Trophoblast cell (in vitro differentiated cells and primary cell): ENCODE data around the gene CRISP1.

Experiments
- DNase-seq, 2 donors: peaks; one replicate each; pipeline ENCODE4 v3.0.0-alpha.2; 2016
- H2AFZ ChIP-seq: 2 replicates; pipeline ENCODE4 v1.6.1; 2013; ENCODE audit warnings: low read length, moderate library complexity, mild to moderate bottlenecking; ENCODE audit not compliant: insufficient read depth, poor library complexity
- H2AK5ac ChIP-seq: 2 replicates; pipeline ENCODE4 v1.6.1; 2013; ENCODE audit warnings: mild to moderate bottlenecking, low read length
- H2BK120ac ChIP-seq: 2 replicates; pipeline ENCODE4 v1.6.1; 2013; ENCODE audit warnings: low read length, mild to moderate bottlenecking, moderate library complexity; ENCODE audit not compliant: insufficient read depth, poor library complexity
- H2BK12ac ChIP-seq: 2 replicates; pipeline ENCODE4 v1.6.1; 2013; ENCODE audit warnings: mild to moderate bottlenecking, low read length, moderate library complexity
- H2BK5ac ChIP-seq: 2 replicates; pipeline ENCODE4 v1.6.1; 2013; ENCODE audit warnings: low read length, low read depth, moderate library complexity, mild to moderate bottlenecking; ENCODE audit not compliant: poor library complexity
- H3K14ac ChIP-seq: 2 replicates; pipeline ENCODE4 v1.6.1; 2013; ENCODE audit warnings: mild to moderate bottlenecking, low read length
- H3K18ac ChIP-seq: 2 replicates; pipeline ENCODE4 v1.6.1; 2013; ENCODE audit warnings: mild to moderate bottlenecking, low read length
- H3K23ac ChIP-seq: 2 replicates; pipeline ENCODE4 v1.6.1; 2013; ENCODE audit warnings: low read length
- H3K27ac ChIP-seq: 2 replicates; pipeline ENCODE4 v1.5.1; 2013; ENCODE audit warnings: low read depth, mild to moderate bottlenecking, inconsistent platforms, low read length, moderate library complexity
- H3K27me3 ChIP-seq: 2 replicates; pipeline ENCODE4 v1.6.1; 2013; ENCODE audit warnings: inconsistent platforms, mild to moderate bottlenecking, low read length, moderate library complexity; ENCODE audit not compliant: insufficient read depth
- H3K36me3 ChIP-seq, 2 experiments: 1 replicate in 1 of 2; 2 replicates in 1 of 2; pipeline ENCODE4 v1.6.1; 2013; ENCODE audit warnings: low read length in 2 of 2, mild to moderate bottlenecking in 2 of 2, moderate library complexity in 1 of 2; ENCODE audit not compliant: insufficient read depth in 2 of 2, control insufficient read depth in 1 of 2
- H3K4ac ChIP-seq: 2 replicates; pipeline ENCODE4 v1.6.1; 2013; ENCODE audit warnings: low read depth, mild to moderate bottlenecking, low read length, moderate library complexity
- H3K4me1 ChIP-seq, 2 experiments: 1 replicate in 1 of 2; 2 replicates in 1 of 2; pipeline ENCODE4 v1.6.1; 2013; ENCODE audit warnings: low read length in 2 of 2, mild to moderate bottlenecking in 2 of 2, moderate library complexity in 1 of 2; ENCODE audit not compliant: insufficient read depth in 2 of 2, control insufficient read depth in 1 of 2
- H3K4me2 ChIP-seq: 2 replicates; pipeline ENCODE4 v1.6.1; 2013; ENCODE audit warnings: inconsistent platforms, mild to moderate bottlenecking, low read length, moderate library complexity
- H3K4me3 ChIP-seq: 2 replicates; pipeline ENCODE4 v1.5.1; 2013; ENCODE audit warnings: mild to moderate bottlenecking, low read depth, low read length, inconsistent platforms
- H3K79me1 ChIP-seq: one replicate; pipeline ENCODE4 v1.6.1; 2013; ENCODE audit warnings: low read length
- H3K79me2 ChIP-seq: 2 replicates; pipeline ENCODE4 v1.6.1; 2013; ENCODE audit warnings: low read length, mild to moderate bottlenecking; ENCODE audit not compliant: control insufficient read depth, insufficient read depth, poor library complexity
- H3K9ac ChIP-seq: 2 replicates; pipeline ENCODE4 v1.6.1; 2013; ENCODE audit warnings: mild to moderate bottlenecking, low read length
- H3K9me3 ChIP-seq: 2 replicates; pipeline ENCODE4 v1.6.1; 2013; ENCODE audit warnings: low read depth, mild to moderate bottlenecking, control low read depth, inconsistent platforms, low read length; ENCODE audit not compliant: insufficient read depth
- H4K12ac ChIP-seq: 2 replicates; pipeline ENCODE4 v1.6.1; 2013; ENCODE audit warnings: low read depth, mild to moderate bottlenecking, low read length, moderate library complexity
- H4K8ac ChIP-seq: 2 replicates; pipeline ENCODE4 v1.6.1; 2013; ENCODE audit warnings: low read depth, mild to moderate bottlenecking, low read length, moderate library complexity
- H4K91ac ChIP-seq: one replicate; pipeline ENCODE4 v1.6.1; 2013; ENCODE audit warnings: low read depth, mild to moderate bottlenecking, low read length, moderate library complexity
- WGBS: extraction: QIAGEN DNeasy Blood & Tissue Kit; methylation state at CpG from one replicate; pipeline ENCODE4 v1.1.7; 2013; ENCODE audit warnings: missing lambda C conversion rate; ENCODE audit not compliant: insufficient read length, insufficient coverage; ENCODE audit errors: extremely low coverage; 5-methylcytosine and 5-hydroxymethylcytosine counted together

Gene CRISP1

GRCh38 chr6:49835140-49835539, 31.2 kb downstream of the CRISP1 start:
- WGBS = no CpG with 5 or more reads among the region's 3 CpGs
- Histone ChIP-seq H4K91ac (no peak overlapping the region), H3K9me3 (no peaks in the 10 kb centered on the region)

GRCh38 chr6:49833386-49833785, 32.9 kb downstream of the CRISP1 start:
- DNase-seq = no peak
- H3K9me3 ChIP-seq = no peaks in the 10 kb centered on the region
- no peak overlapping the region for H3K4me2 ChIP-seq
- no peaks in the 10 kb centered on the region for H3K79me2 ChIP-seq
- H4K12ac ChIP-seq = no peak overlapping the region
- no peaks in the 10 kb centered on the region for H3K79me1 ChIP-seq
- H3K4me3 ChIP-seq = no peak overlapping the region
- H3K9ac ChIP-seq = no peak overlapping the region
- H4K8ac ChIP-seq = no peak overlapping the region
- H3K23ac ChIP-seq = no peak overlapping the region
- H2BK12ac ChIP-seq = no peak overlapping the region
- no peak overlapping the region for H2AK5ac ChIP-seq
- H3K27ac ChIP-seq = no peak overlapping the region
- no peaks in the 10 kb centered on the region for H3K36me3 ChIP-seq
- H3K27me3 ChIP-seq = no peaks in the 10 kb centered on the region
- H3K14ac ChIP-seq = no peak overlapping the region
- H2AFZ ChIP-seq = no peak overlapping the region
- no peaks in the 10 kb centered on the region for H3K4me1 ChIP-seq
- H3K4ac ChIP-seq = no peak overlapping the region
- no peak overlapping the region for H2BK5ac ChIP-seq
- WGBS = no CpG with 5 or more reads among the region's 1 CpG
- H4K91ac ChIP-seq = no peak overlapping the region
- H3K18ac ChIP-seq = no peak overlapping the region
- H2BK120ac ChIP-seq = no peak overlapping the region

More at GRCh38 chr6:49835140-49835539, 31.2 kb downstream of the CRISP1 start:
- H3K4ac ChIP-seq = no peak overlapping the region
- no peaks in the 10 kb centered on the region for H3K4me1 ChIP-seq
- no peak overlapping the region for H4K12ac ChIP-seq
- H3K27ac ChIP-seq = no peak overlapping the region
- H2AK5ac ChIP-seq = no peak overlapping the region
- H3K4me2 ChIP-seq = no peak overlapping the region
- no peaks in the 10 kb centered on the region for H3K27me3 ChIP-seq
- H3K23ac ChIP-seq = no peak overlapping the region
- H3K79me2 ChIP-seq = no peaks in the 10 kb centered on the region
- no peak overlapping the region for H2AFZ ChIP-seq
- no peak overlapping the region for H3K14ac ChIP-seq
- H2BK120ac ChIP-seq = no peak overlapping the region
- no peak overlapping the region for H2BK12ac ChIP-seq
- no peak overlapping the region for H3K9ac ChIP-seq
- H3K18ac ChIP-seq = no peak overlapping the region
- no peak for DNase-seq
- no peaks in the 10 kb centered on the region for H3K79me1 ChIP-seq
- no peaks in the 10 kb centered on the region for H3K36me3 ChIP-seq
- H4K8ac ChIP-seq = no peak overlapping the region
- H3K4me3 ChIP-seq = no peak overlapping the region
- no peak overlapping the region for H2BK5ac ChIP-seq

- H2BK12ac ChIP-seq = no peak overlapping the region
- no peak overlapping the region for H2BK120ac ChIP-seq
- H4K91ac ChIP-seq = no peak overlapping the region
- DNase-seq = peak in 1 of 2 donors; percentile 15
- H3K4me1 ChIP-seq = no peaks in the 10 kb centered on the region
- no peak overlapping the region for H3K14ac ChIP-seq
- H3K4me2 ChIP-seq = no peak overlapping the region
- no peak overlapping the region for H3K23ac ChIP-seq
- H3K4me3 ChIP-seq = no peak overlapping the region
- H3K9ac ChIP-seq = no peak overlapping the region
- no peak overlapping the region for H2AFZ ChIP-seq
- H3K18ac ChIP-seq = no peak overlapping the region
- H3K79me1 ChIP-seq = no peaks in the 10 kb centered on the region
- H3K4ac ChIP-seq = no peak overlapping the region
- no peak overlapping the region for H2BK5ac ChIP-seq
- H2AK5ac ChIP-seq = no peak overlapping the region
- H3K36me3 ChIP-seq = no peaks in the 10 kb centered on the region
- no peaks in the 10 kb centered on the region for H3K27me3 ChIP-seq
- H4K12ac ChIP-seq = no peak overlapping the region
- no CpG with 5 or more reads among the region's 5 CpGs for WGBS
- no peaks in the 10 kb centered on the region for H3K9me3 ChIP-seq
- H3K27ac ChIP-seq = no peak overlapping the region
- H3K79me2 ChIP-seq = no peaks in the 10 kb centered on the region
- no peak overlapping the region for H4K8ac ChIP-seq
Observed at GRCh38 chr6:49826743-49827406, 39.5 kb downstream of the CRISP1 start.

DNA sequence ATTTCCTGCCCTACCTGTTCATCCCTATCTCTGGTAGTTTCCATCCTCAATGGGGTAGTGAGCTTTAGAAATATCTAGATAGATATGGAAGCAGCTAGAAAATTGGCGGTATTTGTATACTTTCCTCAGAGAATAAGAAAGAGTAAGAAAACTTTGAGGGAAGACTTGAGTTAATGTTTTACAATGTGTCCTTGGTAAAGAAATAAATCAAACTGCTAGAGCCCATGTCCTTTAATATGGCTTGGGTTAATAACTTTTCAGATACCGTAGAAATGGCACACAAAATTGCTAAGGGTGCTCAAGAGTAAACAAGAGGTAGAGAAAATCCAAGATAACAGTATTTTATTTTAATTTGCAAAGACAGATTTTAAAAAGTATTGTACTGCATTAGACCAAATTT, 51.2 kb downstream of the CRISP1 start:
- no peaks in the 10 kb centered on the region for H3K27me3 ChIP-seq
- no CpG with 5 or more reads among the region's 2 CpGs for WGBS

More for the DNA sequence above, 51.2 kb downstream of the CRISP1 start:
- Histone ChIP-seq H3K4ac (no peak overlapping the region), H3K23ac (no peak overlapping the region), H4K12ac (no peak overlapping the region), H3K14ac (no peak overlapping the region), H2AK5ac (no peak overlapping the region), H3K36me3 (no peaks in the 10 kb centered on the region), H4K91ac (no peak overlapping the region), H3K4me1 (no peaks in the 10 kb centered on the region), H3K27ac (no peak overlapping the region), H3K4me2 (no peak overlapping the region), H3K9ac (no peak overlapping the region), H4K8ac (no peak overlapping the region), H3K79me1 (no peaks in the 10 kb centered on the region), H2BK5ac (no peak overlapping the region), H3K9me3 (no peaks in the 10 kb centered on the region), H2AFZ (no peak overlapping the region), H3K79me2 (no peaks in the 10 kb centered on the region), H3K18ac (no peak overlapping the region), H3K4me3 (no peak overlapping the region), H2BK12ac (no peak overlapping the region), H2BK120ac (no peak overlapping the region)
- no peak for DNase-seq
